KMS-11 (cell line): ENCODE measurements around the gene AGAP1.

Source experiments
- H2AFZ ChIP-seq: fragments of 200-600 bp; sonication (generic); 2 replicates; pipeline ENCODE4 v1.6.1; 2016; ENCODE audit warnings: antibody characterized with exemption, mixed run types, low read depth
- H3K27ac ChIP-seq: fragments of 200-600 bp; sonication (generic); 2 replicates; pipeline ENCODE4 v1.6.1; 2016; ENCODE audit warnings: mild to moderate bottlenecking, mixed run types
- H3K27me3 ChIP-seq: fragments of 200-600 bp; sonication (generic); 2 replicates; pipeline ENCODE4 v1.6.1; 2017; ENCODE audit warnings: mild to moderate bottlenecking, low read depth, mixed run types, moderate library complexity; ENCODE audit not compliant: insufficient read depth
- H3K36me3 ChIP-seq: fragments of 200-600 bp; sonication (generic); 2 replicates; pipeline ENCODE4 v1.6.1; 2017; ENCODE audit warnings: mild to moderate bottlenecking, mixed run types; ENCODE audit not compliant: insufficient read depth
- H3K4me1 ChIP-seq: fragments of 200-600 bp; sonication (generic); 2 replicates; pipeline ENCODE4 v1.6.1; 2016; ENCODE audit warnings: mild to moderate bottlenecking, low read depth, mixed run types; ENCODE audit not compliant: poor library complexity, severe bottlenecking
- H3K4me2 ChIP-seq: fragments of 200-600 bp; sonication (generic); 2 replicates; pipeline ENCODE4 v1.7.0; 2016; ENCODE audit warnings: mild to moderate bottlenecking, mixed run types
- H3K4me3 ChIP-seq: fragments of 200-600 bp; sonication (generic); IDR thresholded peaks from 2 replicates; pipeline ENCODE4 v1.6.1; 2017; ENCODE audit warnings: low read depth, low read length, mixed read lengths; ENCODE audit not compliant: insufficient read depth
- H3K79me2 ChIP-seq: fragments of 200-600 bp; sonication (generic); 2 replicates; pipeline ENCODE4 v1.6.1; 2016; ENCODE audit warnings: low read depth, mixed run types; ENCODE audit not compliant: insufficient read depth
- H3K9ac ChIP-seq: fragments of 200-600 bp; sonication (generic); 2 replicates; pipeline ENCODE4 v1.6.1; 2016; ENCODE audit warnings: mild to moderate bottlenecking, mixed run types
- H4K20me1 ChIP-seq: fragments of 200-600 bp; sonication (generic); 2 replicates; pipeline ENCODE4 v1.6.1; 2016; ENCODE audit warnings: mild to moderate bottlenecking, mixed run types; ENCODE audit not compliant: insufficient read depth
- CTCF ChIP-seq: fragments of 200-600 bp; sonication (generic); conservative IDR thresholded peaks from 2 replicates; pipeline ENCODE4 v1.6.1; 2017; ENCODE audit warnings: low read depth, mild to moderate bottlenecking, antibody characterized with exemption, low read length, moderate library complexity, mixed read lengths

Gene AGAP1

GRCh38 chr2:235592430-235592829 lies 98.6 kb downstream of the AGAP1 start:
- no peaks in the 10 kb centered on the region for H3K27me3 ChIP-seq
- H3K4me3 ChIP-seq = no peak overlapping the region
- H4K20me1 ChIP-seq = peaks cover 10% of the 10 kb centered on the region; the same call in 1 of the 2 replicates
- H3K36me3 ChIP-seq = no peaks in the 10 kb centered on the region
- no peak overlapping the region for H3K27ac ChIP-seq
- no peak for TF ChIP-seq CTCF
- H3K4me2 ChIP-seq = no peak overlapping the region
- peaks cover 29% of the 10 kb centered on the region; the same call in 1 of the 2 replicates for H3K79me2 ChIP-seq
- H3K9ac ChIP-seq = no peak overlapping the region
- H3K4me1 ChIP-seq = peaks cover 33% of the 10 kb centered on the region
- no peak overlapping the region for H2AFZ ChIP-seq

GRCh38 chr2:235592836-235593235 lies 99.0 kb downstream of the AGAP1 start:
- Histone ChIP-seq H3K27ac (no peak overlapping the region), H4K20me1 (peaks cover 10% of the 10 kb centered on the region; the same call in 1 of the 2 replicates), H3K4me2 (no peak overlapping the region), H3K9ac (no peak overlapping the region), H3K27me3 (no peaks in the 10 kb centered on the region), H2AFZ (no peak overlapping the region), H3K36me3 (no peaks in the 10 kb centered on the region), H3K79me2 (peaks cover 25% of the 10 kb centered on the region; the same call in 1 of the 2 replicates), H3K4me1 (peaks cover 33% of the 10 kb centered on the region), H3K4me3 (no peak overlapping the region)
- TF ChIP-seq CTCF = no peak

GRCh38 chr2:235594041-235594440 lies 100.2 kb downstream of the AGAP1 start:
- H3K4me3 ChIP-seq = no peak overlapping the region
- H3K9ac ChIP-seq = no peak overlapping the region
- H3K79me2 ChIP-seq = peaks cover 29% of the 10 kb centered on the region; the same call in 1 of the 2 replicates
- H3K27ac ChIP-seq = no peak overlapping the region
- H3K4me1 ChIP-seq = peaks cover 33% of the 10 kb centered on the region
- H3K27me3 ChIP-seq = no peaks in the 10 kb centered on the region
- H3K4me2 ChIP-seq = no peak overlapping the region
- H3K36me3 ChIP-seq = no peaks in the 10 kb centered on the region
- no peak overlapping the region for H2AFZ ChIP-seq
- TF ChIP-seq CTCF = peak; percentile 79
- peaks cover 10% of the 10 kb centered on the region; the same call in 1 of the 2 replicates for H4K20me1 ChIP-seq

- Histone ChIP-seq H3K4me1 (peaks cover 36% of the 10 kb centered on the region), H3K79me2 (peaks cover 37% of the 10 kb centered on the region; the same call in 1 of the 2 replicates), H2AFZ (no peak overlapping the region), H3K27ac (no peak overlapping the region), H3K36me3 (no peaks in the 10 kb centered on the region), H3K9ac (no peak overlapping the region), H3K4me2 (0 out of 2 replicates have a peak overlapping the region, but pooled peaks have one; percentile 76), H4K20me1 (peaks cover 10% of the 10 kb centered on the region; the same call in 1 of the 2 replicates), H3K4me3 (no peak overlapping the region), H3K27me3 (no peaks in the 10 kb centered on the region)
- TF ChIP-seq CTCF = no peak
Observed at GRCh38 chr2:235594964-235595363, 101.1 kb downstream of the AGAP1 start.
